ENCODE data around the gene SORL1.

Gene SORL1

GRCh38 chr11:121449123-121449522 lies 3.0 kb upstream of the SORL1 start:
- Histone ChIP-seq H3K27ac (ENCODE audit: low read depth, low read length) (no peak overlapping the region), H3K4me1 (ENCODE audit: control insufficient read depth, insufficient read depth, low read length) (no peaks in the 10 kb centered on the region), H3K9ac (ENCODE audit: low read length) (no peak overlapping the region), H3K36me3 (ENCODE audit: control insufficient read depth, insufficient read depth, low read length) (no peaks in the 10 kb centered on the region), H3K27me3 (ENCODE audit: control insufficient read depth, insufficient read depth, low read length) (no peaks in the 10 kb centered on the region), H3K4me3 (ENCODE audit: low read length) (no peak overlapping the region)

GRCh38 chr11:121449626-121450025 lies 2.5 kb upstream of the SORL1 start:
- Histone ChIP-seq H3K36me3 (ENCODE audit: control insufficient read depth, insufficient read depth, low read length) (no peaks in the 10 kb centered on the region), H3K4me1 (ENCODE audit: control insufficient read depth, insufficient read depth, low read length) (no peaks in the 10 kb centered on the region), H3K9ac (ENCODE audit: low read length) (no peak overlapping the region), H3K27me3 (ENCODE audit: control insufficient read depth, insufficient read depth, low read length) (no peaks in the 10 kb centered on the region), H3K27ac (ENCODE audit: low read depth, low read length) (no peak overlapping the region), H3K4me3 (ENCODE audit: low read length) (no peak overlapping the region)

- Histone ChIP-seq H3K27ac (ENCODE audit: low read depth, low read length) (no peak overlapping the region), H3K4me3 (ENCODE audit: low read length) (peak overlapping the region; percentile 10), H3K4me1 (ENCODE audit: control insufficient read depth, insufficient read depth, low read length) (no peaks in the 10 kb centered on the region), H3K27me3 (ENCODE audit: control insufficient read depth, insufficient read depth, low read length) (no peaks in the 10 kb centered on the region), H3K9ac (ENCODE audit: low read length) (no peak overlapping the region), H3K36me3 (ENCODE audit: control insufficient read depth, insufficient read depth, low read length) (no peaks in the 10 kb centered on the region)
Observed at GRCh38 chr11:121450401-121450800, 1.7 kb upstream of the SORL1 start.

GRCh38 chr11:121451178-121451985 lies 732 bp upstream of the SORL1 start:
- Histone ChIP-seq H3K4me3 (ENCODE audit: low read length) (peak overlapping the region; percentile 83), H3K4me1 (ENCODE audit: control insufficient read depth, insufficient read depth, low read length) (no peaks in the 10 kb centered on the region), H3K27ac (ENCODE audit: low read depth, low read length) (no peak overlapping the region), H3K36me3 (ENCODE audit: control insufficient read depth, insufficient read depth, low read length) (no peaks in the 10 kb centered on the region), H3K27me3 (ENCODE audit: control insufficient read depth, insufficient read depth, low read length) (no peaks in the 10 kb centered on the region), H3K9ac (ENCODE audit: low read length) (peak overlapping the region; percentile 43)

GRCh38 chr11:121452609-121453150 lies 566 bp downstream of the SORL1 start, which contains the start of gene SORL1-AS1:
Gene SORL1-AS1 (minus strand): TSS chr11:121452967.
- Histone ChIP-seq H3K27ac (ENCODE audit: low read depth, low read length) (no peak within 1 kb of the TSS), H3K4me3 (ENCODE audit: low read length) (peak within 1 kb of the TSS; percentile 83), H3K27me3 (ENCODE audit: control insufficient read depth, insufficient read depth, low read length) (no peaks in the 10 kb centered on the region), H3K9ac (ENCODE audit: low read length) (peak within 1 kb of the TSS; percentile 43), H3K36me3 (ENCODE audit: control insufficient read depth, insufficient read depth, low read length) (no peaks in the 10 kb centered on the region), H3K4me1 (ENCODE audit: control insufficient read depth, insufficient read depth, low read length) (no peaks in the 10 kb centered on the region)

GRCh38 chr11:121453589-121454299 lies 1.6 kb downstream of the SORL1 start:
- Histone ChIP-seq H3K27me3 (ENCODE audit: control insufficient read depth, insufficient read depth, low read length) (no peaks in the 10 kb centered on the region), H3K36me3 (ENCODE audit: control insufficient read depth, insufficient read depth, low read length) (no peaks in the 10 kb centered on the region), H3K4me1 (ENCODE audit: control insufficient read depth, insufficient read depth, low read length) (no peaks in the 10 kb centered on the region), H3K27ac (ENCODE audit: low read depth, low read length) (no peak overlapping the region), H3K4me3 (ENCODE audit: low read length) (peak overlapping the region; percentile 83), H3K9ac (ENCODE audit: low read length) (no peak overlapping the region)

- Histone ChIP-seq H3K27ac (ENCODE audit: low read depth, low read length) (no peak overlapping the region), H3K9ac (ENCODE audit: low read length) (no peak overlapping the region), H3K4me1 (ENCODE audit: control insufficient read depth, insufficient read depth, low read length) (no peaks in the 10 kb centered on the region), H3K4me3 (ENCODE audit: low read length) (no peak overlapping the region), H3K36me3 (ENCODE audit: control insufficient read depth, insufficient read depth, low read length) (no peaks in the 10 kb centered on the region), H3K27me3 (ENCODE audit: control insufficient read depth, insufficient read depth, low read length) (no peaks in the 10 kb centered on the region)
Observed at GRCh38 chr11:121455115-121455514, 3.0 kb downstream of the SORL1 start.

- Histone ChIP-seq H3K27ac (ENCODE audit: low read depth, low read length) (no peak overlapping the region), H3K27me3 (ENCODE audit: control insufficient read depth, insufficient read depth, low read length) (no peaks in the 10 kb centered on the region), H3K36me3 (ENCODE audit: control insufficient read depth, insufficient read depth, low read length) (no peaks in the 10 kb centered on the region), H3K9ac (ENCODE audit: low read length) (no peak overlapping the region), H3K4me3 (ENCODE audit: low read length) (no peak overlapping the region), H3K4me1 (ENCODE audit: control insufficient read depth, insufficient read depth, low read length) (peaks cover 3% of the 10 kb centered on the region)
Observed at GRCh38 chr11:121456151-121456550, 4.0 kb downstream of the SORL1 start.

- Histone ChIP-seq H3K9ac (ENCODE audit: low read length) (no peak overlapping the region), H3K36me3 (ENCODE audit: control insufficient read depth, insufficient read depth, low read length) (no peaks in the 10 kb centered on the region), H3K4me1 (ENCODE audit: control insufficient read depth, insufficient read depth, low read length) (peaks cover 3% of the 10 kb centered on the region), H3K27ac (ENCODE audit: low read depth, low read length) (no peak overlapping the region), H3K27me3 (ENCODE audit: control insufficient read depth, insufficient read depth, low read length) (no peaks in the 10 kb centered on the region), H3K4me3 (ENCODE audit: low read length) (no peak overlapping the region)
Observed at GRCh38 chr11:121456816-121457431, 4.8 kb downstream of the SORL1 start.

- no peak overlapping the region for H3K27ac ChIP-seq (ENCODE audit: low read depth, low read length)
- H3K36me3 ChIP-seq (ENCODE audit: control insufficient read depth, insufficient read depth, low read length), result no peaks in the 10 kb centered on the region
- no peaks in the 10 kb centered on the region for H3K27me3 ChIP-seq (ENCODE audit: control insufficient read depth, insufficient read depth, low read length)
- no peak overlapping the region for H3K4me3 ChIP-seq (ENCODE audit: low read length)
- H3K9ac ChIP-seq (ENCODE audit: low read length), result no peak overlapping the region
- peaks cover 6% of the 10 kb centered on the region for H3K4me1 ChIP-seq (ENCODE audit: control insufficient read depth, insufficient read depth, low read length)
Observed at GRCh38 chr11:121458551-121458950, 6.4 kb downstream of the SORL1 start.

- Histone ChIP-seq H3K27ac (ENCODE audit: low read depth, low read length) (peak overlapping the region; percentile 48), H3K4me1 (ENCODE audit: control insufficient read depth, insufficient read depth, low read length) (peaks cover 16% of the 10 kb centered on the region)
Observed at GRCh38 chr11:121459413-121460017, 7.4 kb downstream of the SORL1 start.

GRCh38 chr11:121460941-121461514 lies 8.9 kb downstream of the SORL1 start:
- no peaks in the 10 kb centered on the region for H3K27me3 ChIP-seq (ENCODE audit: control insufficient read depth, insufficient read depth, low read length)
- peaks cover 28% of the 10 kb centered on the region for H3K4me1 ChIP-seq (ENCODE audit: control insufficient read depth, insufficient read depth, low read length)
- H3K36me3 ChIP-seq (ENCODE audit: control insufficient read depth, insufficient read depth, low read length), result no peaks in the 10 kb centered on the region
- no peak overlapping the region for H3K4me3 ChIP-seq (ENCODE audit: low read length)
- no peak overlapping the region for H3K9ac ChIP-seq (ENCODE audit: low read length)
- no peak overlapping the region for H3K27ac ChIP-seq (ENCODE audit: low read depth, low read length)

More at GRCh38 chr11:121459413-121460017, 7.4 kb downstream of the SORL1 start:
- Histone ChIP-seq H3K9ac (ENCODE audit: low read length) (no peak overlapping the region), H3K27me3 (ENCODE audit: control insufficient read depth, insufficient read depth, low read length) (no peaks in the 10 kb centered on the region), H3K36me3 (ENCODE audit: control insufficient read depth, insufficient read depth, low read length) (no peaks in the 10 kb centered on the region), H3K4me3 (ENCODE audit: low read length) (no peak overlapping the region)
